Glutamatergic neuron (in vitro differentiated cells): ENCODE measurements around the gene NAP1L1. TPM values are rescaled to one million over a fixed set of nuclear protein-coding genes. Genes with fewer than 3 reads are reported as not detected.
A peak's percentile ranks its signal among the peaks of the same experiment; 100 is the strongest.

Experiments
- DNase-seq: peaks from one replicate; pipeline ENCODE4 v3.0.0; 2022
- H3K27ac Mint-ChIP-seq: one replicate; pipeline ENCODE4 v1.8.0; 2020; ENCODE audit warnings: mild to moderate bottlenecking, mixed read lengths, inconsistent platforms; ENCODE audit not compliant: unreplicated experiment
- H3K27me3 Mint-ChIP-seq: one replicate; pipeline ENCODE4 v1.8.0; 2020; ENCODE audit warnings: mild to moderate bottlenecking, moderate library complexity, mixed read lengths, inconsistent platforms; ENCODE audit not compliant: unreplicated experiment
- H3K36me3 Mint-ChIP-seq: one replicate; pipeline ENCODE4 v1.8.0; 2020; ENCODE audit warnings: mild to moderate bottlenecking, mixed read lengths, inconsistent platforms; ENCODE audit not compliant: unreplicated experiment
- H3K4me1 Mint-ChIP-seq: one replicate; pipeline ENCODE4 v1.8.0; 2020; ENCODE audit warnings: mild to moderate bottlenecking, low read depth, mixed read lengths, inconsistent platforms; ENCODE audit not compliant: unreplicated experiment
- H3K4me3 Mint-ChIP-seq: one replicate; pipeline ENCODE4 v1.8.0; 2020; ENCODE audit warnings: mild to moderate bottlenecking, mixed read lengths, inconsistent platforms; ENCODE audit not compliant: unreplicated experiment
- H3K9me3 Mint-ChIP-seq: one replicate; pipeline ENCODE4 v1.8.0; 2020; ENCODE audit warnings: mild to moderate bottlenecking, moderate library complexity, mixed read lengths, inconsistent platforms; ENCODE audit not compliant: unreplicated experiment
- total RNA-seq: library from RNA; stranded (reverse); fragmentation: NEBNext Ultra II Directional; extraction: Animal tissue kit (Norgen Biotek cat#: 25700); gene quantifications from one replicate; pipeline ENCODE4 v1.2.1, GENCODE V29; 2021; ENCODE audit not compliant: unreplicated experiment
- TF ChIP-seq, protein P1 (sequence below): fragments of 200-600 bp; sonication (generic); IDR thresholded peaks from one replicate; pipeline ENCODE4 v1.5.0; 2021; ENCODE audit not compliant: partially characterized antibody, unreplicated experiment

NAP1L1 gene
- total RNA-seq, 1 donor from 2014 or later: 635 TPM

DNA sequence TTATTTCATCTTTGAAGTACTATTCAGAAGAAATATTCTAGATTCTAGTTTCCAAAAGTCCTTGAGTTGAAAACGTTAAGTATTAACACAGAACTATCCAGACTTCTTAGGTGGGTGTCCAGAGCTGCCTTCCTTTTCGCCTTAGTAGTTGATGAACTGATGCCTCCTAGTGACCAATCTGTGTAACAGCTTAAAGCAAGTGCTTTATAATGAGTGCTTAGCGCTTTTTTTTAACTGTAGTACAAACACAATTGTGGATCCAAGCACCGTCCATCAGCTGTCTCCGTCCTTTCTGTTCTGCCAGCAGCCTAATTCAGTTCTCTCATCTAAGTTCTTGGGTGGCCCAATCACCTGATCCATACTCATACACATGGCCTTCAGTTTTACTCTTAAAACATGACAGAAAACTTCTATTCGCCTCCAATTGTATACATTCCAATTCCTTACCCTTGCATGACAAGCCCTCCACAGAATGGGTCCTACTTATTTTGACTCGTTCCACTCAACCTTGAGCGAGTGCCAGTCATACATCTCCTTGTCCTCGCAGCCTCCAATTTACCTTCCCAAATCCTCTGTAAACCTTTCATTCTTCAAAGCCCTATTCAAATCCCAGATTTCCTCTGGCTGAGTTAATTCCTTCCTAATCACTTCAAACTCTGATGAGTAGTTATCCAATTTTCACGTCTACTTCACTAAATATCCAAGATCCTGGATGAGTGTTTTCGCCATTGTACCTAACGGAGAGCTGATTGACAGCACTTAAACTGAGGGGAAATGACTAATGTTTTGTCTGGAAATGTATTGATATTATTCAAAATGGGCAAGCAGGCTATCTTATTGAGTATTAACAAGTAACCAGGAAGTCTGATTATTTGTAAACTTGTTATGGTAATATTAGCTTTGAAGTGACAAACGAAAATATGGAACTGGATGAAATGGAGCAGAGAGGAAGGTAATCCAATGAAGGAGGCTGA lies 47.1 kb downstream of the NAP1L1 start:
- no peaks in the 10 kb centered on the region for H3K36me3 Mint-ChIP-seq
- peak overlapping the region; percentile 44 for H3K4me3 Mint-ChIP-seq
- DNase-seq: no peak
- H3K27me3 Mint-ChIP-seq: peaks cover 9% of the 10 kb centered on the region
- H3K27ac Mint-ChIP-seq: peak overlapping the region; percentile 24
- peaks cover 37% of the 10 kb centered on the region for H3K4me1 Mint-ChIP-seq
- TF ChIP-seq, protein P1, sequence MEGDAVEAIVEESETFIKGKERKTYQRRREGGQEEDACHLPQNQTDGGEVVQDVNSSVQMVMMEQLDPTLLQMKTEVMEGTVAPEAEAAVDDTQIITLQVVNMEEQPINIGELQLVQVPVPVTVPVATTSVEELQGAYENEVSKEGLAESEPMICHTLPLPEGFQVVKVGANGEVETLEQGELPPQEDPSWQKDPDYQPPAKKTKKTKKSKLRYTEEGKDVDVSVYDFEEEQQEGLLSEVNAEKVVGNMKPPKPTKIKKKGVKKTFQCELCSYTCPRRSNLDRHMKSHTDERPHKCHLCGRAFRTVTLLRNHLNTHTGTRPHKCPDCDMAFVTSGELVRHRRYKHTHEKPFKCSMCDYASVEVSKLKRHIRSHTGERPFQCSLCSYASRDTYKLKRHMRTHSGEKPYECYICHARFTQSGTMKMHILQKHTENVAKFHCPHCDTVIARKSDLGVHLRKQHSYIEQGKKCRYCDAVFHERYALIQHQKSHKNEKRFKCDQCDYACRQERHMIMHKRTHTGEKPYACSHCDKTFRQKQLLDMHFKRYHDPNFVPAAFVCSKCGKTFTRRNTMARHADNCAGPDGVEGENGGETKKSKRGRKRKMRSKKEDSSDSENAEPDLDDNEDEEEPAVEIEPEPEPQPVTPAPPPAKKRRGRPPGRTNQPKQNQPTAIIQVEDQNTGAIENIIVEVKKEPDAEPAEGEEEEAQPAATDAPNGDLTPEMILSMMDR: peak; percentile 81
- peaks cover 9% of the 10 kb centered on the region for H3K9me3 Mint-ChIP-seq

DNA sequence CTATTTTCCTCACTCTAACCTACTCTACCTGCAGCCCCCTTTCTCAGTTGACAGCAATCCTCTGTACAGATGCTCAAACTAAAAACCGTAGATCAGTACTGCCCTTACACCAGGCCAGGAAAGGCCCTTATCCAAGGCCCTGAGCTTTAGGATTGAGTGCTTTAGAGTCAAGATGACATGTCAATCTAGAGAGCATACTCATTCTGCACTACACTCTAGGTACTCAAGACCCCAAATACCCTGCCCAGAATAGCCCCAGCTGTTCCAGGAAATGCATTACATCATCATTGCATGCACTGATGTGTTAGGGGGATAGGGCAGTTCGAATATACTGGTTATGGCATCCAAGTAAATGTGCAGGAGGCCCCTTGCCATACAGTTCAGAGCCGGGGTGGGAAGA lies 49.4 kb downstream of the NAP1L1 start:
- H3K4me3 Mint-ChIP-seq: peak overlapping the region; percentile 51
- H3K4me1 Mint-ChIP-seq: peaks cover 37% of the 10 kb centered on the region
- TF ChIP-seq, protein P1: no peak
- H3K27ac Mint-ChIP-seq: peak overlapping the region; percentile 41
- H3K36me3 Mint-ChIP-seq: peaks cover under 1% of the 10 kb centered on the region
- DNase-seq: no peak
- peaks cover 19% of the 10 kb centered on the region for H3K9me3 Mint-ChIP-seq
- peaks cover 18% of the 10 kb centered on the region for H3K27me3 Mint-ChIP-seq

DNA sequence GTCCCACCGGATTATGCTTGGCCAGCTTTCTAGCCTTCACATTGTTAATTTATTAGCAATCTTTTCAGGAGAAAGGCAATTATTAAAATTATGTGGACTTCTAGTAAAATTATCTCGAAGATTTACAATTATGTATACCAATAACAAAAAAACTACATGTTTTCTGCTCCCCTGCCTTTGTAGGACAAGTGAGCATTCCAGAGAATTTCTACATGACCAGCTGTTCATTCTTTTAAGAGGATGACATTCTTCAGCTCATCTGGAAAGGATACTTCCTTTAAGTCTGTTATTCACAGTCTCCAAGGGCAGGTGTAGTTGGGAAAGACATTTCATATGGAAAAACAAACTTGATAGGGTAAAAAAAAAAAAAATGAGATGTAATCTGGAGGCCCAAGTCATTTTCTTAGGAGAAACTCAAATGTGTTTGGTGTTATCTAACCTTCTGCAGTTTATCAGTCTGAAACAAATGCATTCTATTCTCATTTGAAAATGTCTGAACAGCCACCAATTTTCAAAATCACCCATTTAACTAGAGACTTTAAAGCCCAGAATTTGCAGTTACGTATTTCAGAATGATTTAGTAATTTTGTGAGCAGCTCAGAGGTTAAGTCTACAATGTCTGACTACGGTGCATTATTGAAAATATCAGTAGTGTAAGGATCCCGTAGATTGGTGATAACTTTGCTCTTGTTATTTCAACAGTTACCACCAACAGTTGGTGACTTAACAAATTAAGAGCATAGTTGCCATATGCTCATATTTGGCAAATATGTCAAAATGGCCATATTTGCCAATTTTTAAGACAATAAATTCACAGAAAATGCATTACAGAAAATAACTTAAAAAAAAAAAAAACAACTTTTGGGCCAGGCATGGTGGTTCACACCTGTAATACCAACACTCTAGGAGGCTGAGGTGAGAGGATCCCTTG lies 51.1 kb downstream of the NAP1L1 start:
- no peak for DNase-seq

DNA sequence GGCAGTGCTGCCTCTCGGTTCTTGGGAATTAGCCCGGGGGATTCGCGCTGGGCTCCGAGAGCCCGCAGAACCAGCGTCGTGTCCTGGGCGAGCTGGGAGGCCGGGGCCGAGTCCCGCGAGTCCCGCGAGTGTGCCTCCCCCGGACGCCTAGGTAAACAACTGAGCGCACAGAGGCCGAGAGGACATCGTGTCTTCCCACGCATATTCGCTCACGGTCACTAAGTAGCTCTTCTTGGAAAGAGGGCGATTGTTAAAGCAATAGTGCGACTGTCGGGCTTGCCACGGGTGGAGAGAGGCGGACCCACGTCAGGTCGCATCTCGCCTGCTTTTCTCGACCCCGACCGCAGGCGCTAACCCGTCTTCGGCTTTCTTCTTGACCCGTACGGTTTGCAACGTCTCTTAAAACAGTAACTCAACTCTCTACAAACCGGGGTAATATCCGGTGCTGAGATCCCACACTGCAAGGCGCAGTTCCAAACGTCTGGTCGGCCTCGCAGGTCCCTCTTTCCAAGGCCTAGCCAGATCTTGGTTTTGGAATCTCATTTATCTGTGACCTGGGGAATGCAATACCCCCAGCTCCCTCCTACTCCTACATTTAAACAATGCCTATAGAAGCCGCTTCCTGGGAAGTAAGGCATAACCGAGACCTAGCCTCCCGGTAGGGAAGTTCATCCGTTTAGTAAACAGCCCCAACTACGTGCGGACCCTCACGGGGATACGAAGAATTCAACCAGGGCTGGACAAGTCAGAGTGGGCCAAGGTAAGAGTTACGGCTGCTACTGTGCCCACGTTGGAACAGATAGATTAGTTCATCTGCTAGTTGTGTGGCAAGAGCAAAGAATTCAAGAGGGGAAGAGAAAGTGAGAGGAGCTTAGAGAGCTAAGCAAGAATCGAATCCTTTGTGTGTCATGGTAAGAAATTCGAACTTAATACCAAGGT lies 52.2 kb downstream of the NAP1L1 start:
- TF ChIP-seq, protein P1: no peak
- Mint-ChIP-seq H3K4me1 (peaks cover 26% of the 10 kb centered on the region), H3K4me3 (peak overlapping the region; percentile 100), H3K9me3 (peaks cover 31% of the 10 kb centered on the region), H3K27me3 (peaks cover 22% of the 10 kb centered on the region), H3K27ac (peak overlapping the region; percentile 99), H3K36me3 (peaks cover 12% of the 10 kb centered on the region)
- peak; percentile 25 for DNase-seq

More for the DNA sequence above, 51.1 kb downstream of the NAP1L1 start:
- H3K4me3 Mint-ChIP-seq: peak overlapping the region; percentile 100
- H3K27ac Mint-ChIP-seq: peak overlapping the region; percentile 99
- TF ChIP-seq, protein P1: no peak
- H3K9me3 Mint-ChIP-seq: peaks cover 32% of the 10 kb centered on the region
- H3K36me3 Mint-ChIP-seq: peaks cover 12% of the 10 kb centered on the region
- H3K4me1 Mint-ChIP-seq: peaks cover 33% of the 10 kb centered on the region
- peaks cover 22% of the 10 kb centered on the region for H3K27me3 Mint-ChIP-seq
